GM12875 (cell line): ENCODE results near the gene MYO7A.

ENCODE experiments used
- H3K4me3 ChIP-seq: one replicate; pipeline ENCODE4 v1.5.1; 2011; ENCODE audit warnings: low read depth, low read length, control low read depth
- CTCF ChIP-seq: IDR thresholded peaks from 2 replicates; pipeline ENCODE4 v1.5.1; 2011; ENCODE audit warnings: low read depth, mild to moderate bottlenecking, control low read depth, inconsistent platforms, low read length, moderate library complexity, borderline replicate concordance; ENCODE audit not compliant: insufficient read depth

The MYO7A gene

DNA sequence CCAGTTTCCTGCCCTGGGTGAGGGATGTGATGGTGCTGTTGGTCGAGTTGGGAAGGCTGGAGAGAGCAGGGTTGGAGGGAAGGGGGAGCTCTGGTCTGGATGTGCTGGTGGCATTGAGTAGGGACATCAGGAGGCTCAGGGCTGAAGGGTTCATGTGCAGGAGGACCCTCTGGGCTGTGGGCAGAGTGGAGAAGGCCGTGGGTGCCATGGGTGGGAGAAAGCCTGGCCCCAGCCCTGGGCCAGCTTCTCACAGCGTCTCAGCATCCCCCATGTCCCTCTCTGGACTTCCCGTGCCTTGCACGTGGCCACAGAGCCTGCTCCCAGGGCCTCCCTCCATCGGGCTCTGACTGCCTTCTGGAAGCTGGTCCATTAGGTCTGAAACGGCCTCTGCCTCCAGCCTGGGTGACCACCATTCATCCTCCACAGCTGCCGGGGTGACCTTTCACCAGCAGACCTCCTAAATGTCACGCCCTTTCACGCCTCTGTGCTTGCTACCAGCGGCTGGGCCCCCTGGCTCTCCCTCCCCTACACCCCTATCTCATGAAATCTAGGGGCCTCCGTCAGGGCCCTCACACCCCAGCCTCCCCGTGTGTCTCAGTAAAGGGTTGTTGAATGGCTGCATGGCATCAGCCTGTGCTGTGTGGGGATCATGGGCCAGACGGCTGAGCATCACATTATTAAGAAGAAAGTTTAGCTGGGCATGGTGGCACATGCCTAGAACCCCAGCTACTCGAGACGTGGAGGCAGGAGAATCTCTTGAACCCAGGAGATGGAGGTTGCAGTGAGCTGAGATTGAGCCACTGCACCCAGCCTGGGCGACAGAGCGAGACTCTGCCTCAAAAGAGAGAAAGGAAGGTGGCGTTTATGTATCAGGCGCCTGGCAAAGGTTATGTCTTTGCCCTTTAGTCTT, 25.5 kb downstream of the MYO7A start:
- no peak for TF ChIP-seq CTCF
- H3K4me3 ChIP-seq: no peak overlapping the region

DNA sequence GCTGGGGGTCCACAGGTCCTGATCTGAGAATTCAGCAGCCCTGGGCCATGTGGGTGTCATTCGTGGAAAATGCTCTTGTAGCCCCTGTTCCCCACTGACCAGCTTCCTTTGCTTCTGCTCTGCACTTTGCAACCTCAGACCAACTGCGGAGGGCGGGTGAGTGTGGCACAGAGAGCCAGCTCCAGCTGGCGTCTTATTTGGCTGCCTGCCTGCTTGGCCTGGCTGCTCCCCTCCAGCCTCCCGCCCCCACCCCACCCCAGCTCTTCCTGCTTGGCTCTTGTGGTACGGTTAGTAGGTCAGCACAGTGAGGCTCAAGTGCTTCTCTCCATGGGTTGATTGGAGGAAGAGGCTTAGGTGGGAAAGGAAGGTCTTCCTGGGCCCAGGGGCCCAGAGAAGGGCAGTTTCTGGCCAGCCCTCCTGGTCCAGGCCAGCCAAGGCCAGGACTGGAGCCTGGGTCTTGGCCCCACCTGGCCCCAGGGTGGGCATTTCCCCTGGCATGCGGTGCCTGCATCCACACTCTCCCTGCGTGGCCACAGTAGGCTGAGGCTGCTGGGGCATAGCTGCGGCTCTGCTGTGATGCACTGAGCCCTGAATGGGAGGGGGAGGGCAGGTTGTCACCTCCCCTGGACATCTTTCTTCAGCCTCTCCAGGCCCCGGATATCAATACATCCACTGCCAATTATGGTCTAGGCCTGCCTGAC, 26.5 kb downstream of the MYO7A start:
- H3K4me3 ChIP-seq: no peak overlapping the region
- TF ChIP-seq CTCF: no peak

GRCh38 chr11:77155082-77155475, 27.0 kb downstream of the MYO7A start:
- no peak for TF ChIP-seq CTCF
- H3K4me3 ChIP-seq: no peak overlapping the region

DNA sequence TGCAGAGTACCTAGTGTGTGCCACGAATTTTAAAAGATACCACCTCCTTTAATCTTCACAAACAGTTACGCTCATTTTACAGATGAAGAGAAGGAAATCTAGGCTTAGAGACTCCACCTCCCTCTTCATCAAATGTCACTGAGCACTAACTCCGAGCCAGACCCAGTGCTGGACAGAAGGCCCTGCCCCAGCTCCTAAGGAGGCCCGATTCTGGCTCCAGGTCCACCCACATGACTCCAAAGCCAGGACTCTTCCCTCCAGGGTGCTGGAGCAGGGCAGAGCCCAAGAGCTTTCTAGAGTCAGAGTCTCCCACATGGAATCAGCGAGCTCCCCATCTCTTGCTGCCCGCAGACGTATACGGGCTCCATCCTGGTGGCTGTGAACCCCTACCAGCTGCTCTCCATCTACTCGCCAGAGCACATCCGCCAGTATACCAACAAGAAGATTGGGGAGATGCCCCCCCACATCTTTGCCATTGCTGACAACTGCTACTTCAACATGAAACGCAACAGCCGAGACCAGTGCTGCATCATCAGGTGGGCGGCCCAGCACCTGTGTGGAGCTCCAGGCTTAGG, 27.6 kb downstream of the MYO7A start:
- H3K4me3 ChIP-seq: no peak overlapping the region
- TF ChIP-seq CTCF: no peak

GRCh38 chr11:77156396-77157195, 28.6 kb downstream of the MYO7A start:
- no peak for TF ChIP-seq CTCF
- no peak overlapping the region for H3K4me3 ChIP-seq

DNA sequence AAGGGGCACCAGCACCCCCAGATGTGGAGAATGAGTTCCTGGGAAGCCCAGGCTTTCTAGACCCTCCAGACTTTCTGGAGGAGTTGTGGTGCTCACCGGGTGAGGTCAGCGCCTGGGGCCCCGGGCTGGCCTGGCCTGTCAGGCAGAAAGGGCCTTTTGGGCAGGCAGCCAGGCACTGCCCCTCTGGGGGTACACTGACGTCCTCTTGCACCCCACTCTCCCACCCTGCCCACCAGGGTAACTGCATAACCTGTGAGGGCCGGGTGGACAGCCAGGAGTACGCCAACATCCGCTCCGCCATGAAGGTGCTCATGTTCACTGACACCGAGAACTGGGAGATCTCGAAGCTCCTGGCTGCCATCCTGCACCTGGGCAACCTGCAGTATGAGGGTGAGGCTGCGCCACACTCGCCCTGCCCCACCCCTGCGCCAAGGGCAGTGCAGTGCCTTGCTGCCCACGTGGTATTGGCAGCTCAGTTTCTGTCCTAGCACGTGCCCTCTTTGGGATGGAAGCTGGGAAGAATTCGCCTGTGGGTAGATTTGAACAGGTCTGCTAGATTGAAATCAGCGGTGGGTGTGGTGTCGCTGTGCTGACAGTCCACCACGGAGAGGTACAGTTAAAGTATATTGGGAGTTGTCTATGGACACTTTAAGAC, 30.1 kb downstream of the MYO7A start:
- H3K4me3 ChIP-seq: no peak overlapping the region
- no peak for TF ChIP-seq CTCF
